Epidermal melanocyte (primary cell): ENCODE results near the gene FAR1.
"Not testable (repeated sequence)": the region's sequence is repeated elsewhere in the genome, so short reads cannot be mapped to it uniquely, and the experiment has no call there.

Source experiments
- DNase-seq: peaks from one replicate; pipeline ENCODE4 v3.0.0; 2011; ENCODE audit warnings: low spot score; ENCODE audit not compliant: insufficient read length

Gene FAR1

GRCh38 chr11:13705710-13706109 is 37.2 kb downstream of the FAR1 start:
- DNase-seq = no peak

GRCh38 chr11:13713982-13714381 is 45.5 kb downstream of the FAR1 start:
- DNase-seq = no peak

- no peak for DNase-seq
These were observed 48.9 kb downstream of the FAR1 start for GRCh38 chr11:13717331-13717730.

GRCh38 chr11:13718394-13718793 is 49.9 kb downstream of the FAR1 start:
- DNase-seq = no peak

- DNase-seq = no peak
These were observed 52.5 kb downstream of the FAR1 start for GRCh38 chr11:13720940-13721339.

GRCh38 chr11:13721760-13722159 is 53.3 kb downstream of the FAR1 start:
- no peak for DNase-seq

- no peak for DNase-seq
These were observed 58.0 kb downstream of the FAR1 start for GRCh38 chr11:13726456-13726855.

- DNase-seq = no peak
These were observed 59.6 kb downstream of the FAR1 start for GRCh38 chr11:13728076-13728475.

- no peak for DNase-seq
These were observed 66.1 kb downstream of the FAR1 start for GRCh38 chr11:13734530-13734929.

GRCh38 chr11:13745165-13745564 is 76.7 kb downstream of the FAR1 start:
- DNase-seq = no peak

GRCh38 chr11:13753316-13753715 is 84.8 kb downstream of the FAR1 start:
- DNase-seq = not testable (repeated sequence)

GRCh38 chr11:13759050-13759449 is 90.6 kb downstream of the FAR1 start:
- no peak for DNase-seq

GRCh38 chr11:13760115-13760514 is 91.6 kb downstream of the FAR1 start:
- DNase-seq = no peak

GRCh38 chr11:13761250-13761649 is 92.8 kb downstream of the FAR1 start:
- no peak for DNase-seq

- no peak for DNase-seq
These were observed 93.2 kb downstream of the FAR1 start for GRCh38 chr11:13761716-13762115.

- DNase-seq = no peak
These were observed 94.2 kb downstream of the FAR1 start for GRCh38 chr11:13762718-13763117.

GRCh38 chr11:13763341-13763740 is 94.9 kb downstream of the FAR1 start:
- no peak for DNase-seq

GRCh38 chr11:13765886-13766285 is 97.4 kb downstream of the FAR1 start:
- DNase-seq = no peak

GRCh38 chr11:13767471-13767870 is 99.0 kb downstream of the FAR1 start:
- no peak for DNase-seq

- DNase-seq = no peak
These were observed 100.7 kb downstream of the FAR1 start for GRCh38 chr11:13769188-13769587.

- no peak for DNase-seq
These were observed 102.7 kb downstream of the FAR1 start for GRCh38 chr11:13771151-13771550.

GRCh38 chr11:13772223-13773046 is 104.0 kb downstream of the FAR1 start:
- no peak for DNase-seq

GRCh38 chr11:13775471-13775870 is 107.0 kb downstream of the FAR1 start:
- DNase-seq = no peak
